KG1 (cell line): ENCODE data around the gene RNF227.
A peak's percentile ranks its signal among the peaks of the same experiment; 100 is the strongest.

Experiments used
- DNase-seq: peaks from one replicate; lab custom pipeline; 2025; lab: John Stamatoyannopoulos, UW

RNF227 gene

GRCh38 chr17:7889166-7889955 is 26.7 kb downstream of the RNF227 start:
- no peak for DNase-seq

- no peak for DNase-seq
These were observed 27.7 kb downstream of the RNF227 start, which contains the start of gene CHD3 for GRCh38 chr17:7888184-7888920. Gene CHD3, plus strand, starts transcription at chr17:7888789. Its CDS starts 212 bp downstream, at chr17:7889001.

- peak; percentile 58 for DNase-seq
These were observed 28.5 kb downstream of the RNF227 start for GRCh38 chr17:7887482-7888183.

GRCh38 chr17:7887038-7887481 is 29.0 kb downstream of the RNF227 start:
- DNase-seq: peak; percentile 58

- peak; percentile 22 for DNase-seq
These were observed 29.7 kb downstream of the RNF227 start for GRCh38 chr17:7886227-7887037.

GRCh38 chr17:7885367-7886226 is 30.5 kb downstream of the RNF227 start:
- DNase-seq: no peak

GRCh38 chr17:7884581-7885366 is 31.3 kb downstream of the RNF227 start:
- DNase-seq: no peak

GRCh38 chr17:7883781-7884386 is 32.2 kb downstream of the RNF227 start:
- no peak for DNase-seq

- DNase-seq: no peak
These were observed 33.5 kb downstream of the RNF227 start for GRCh38 chr17:7882629-7883028.

- no peak for DNase-seq
These were observed 34.0 kb downstream of the RNF227 start for GRCh38 chr17:7882068-7882467.

GRCh38 chr17:7881276-7882054 is 34.6 kb downstream of the RNF227 start:
- no peak for DNase-seq

- DNase-seq: no peak
These were observed 35.8 kb downstream of the RNF227 start for GRCh38 chr17:7880076-7880868.

- no peak for DNase-seq
These were observed 37.9 kb downstream of the RNF227 start for GRCh38 chr17:7878234-7878633.

- no peak for DNase-seq
These were observed 40.2 kb downstream of the RNF227 start for GRCh38 chr17:7875804-7876370.

- DNase-seq: no peak
These were observed 43.0 kb downstream of the RNF227 start for GRCh38 chr17:7873051-7873450.

GRCh38 chr17:7867881-7868329 is 48.2 kb downstream of the RNF227 start:
- peak; percentile 9 for DNase-seq

GRCh38 chr17:7864995-7865650 is 51.0 kb downstream of the RNF227 start:
- DNase-seq: no peak
